NCI-H2029 (cell line): ENCODE measurements around the gene ZC3H15.

Source experiments
- DNase-seq: peaks from one replicate; lab custom pipeline; 2025; lab: John Stamatoyannopoulos, UW

ZC3H15 gene

GRCh38 chr2:186544255-186544675, 58.2 kb downstream of the ZC3H15 start:
- no peak for DNase-seq

DNA sequence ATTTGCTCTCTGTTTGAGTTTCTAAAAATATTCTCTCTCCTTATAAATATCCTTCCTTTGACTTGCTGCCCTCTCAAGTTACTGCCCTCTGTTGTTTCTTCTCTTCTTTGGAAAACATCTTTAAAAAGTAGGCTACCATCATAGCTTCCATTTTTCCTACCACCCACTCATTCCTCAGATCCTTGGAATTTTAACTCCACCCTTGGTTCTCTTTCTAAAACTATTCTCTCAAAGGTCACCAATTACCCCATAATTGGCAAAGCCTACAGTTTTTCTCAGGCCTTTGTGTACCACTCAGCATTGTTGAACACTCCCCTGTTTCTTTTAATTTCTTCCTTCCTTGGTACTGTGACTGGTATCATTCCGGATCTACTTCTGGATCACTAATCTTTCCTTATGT, 60.8 kb downstream of the ZC3H15 start:
- no peak for DNase-seq

DNA sequence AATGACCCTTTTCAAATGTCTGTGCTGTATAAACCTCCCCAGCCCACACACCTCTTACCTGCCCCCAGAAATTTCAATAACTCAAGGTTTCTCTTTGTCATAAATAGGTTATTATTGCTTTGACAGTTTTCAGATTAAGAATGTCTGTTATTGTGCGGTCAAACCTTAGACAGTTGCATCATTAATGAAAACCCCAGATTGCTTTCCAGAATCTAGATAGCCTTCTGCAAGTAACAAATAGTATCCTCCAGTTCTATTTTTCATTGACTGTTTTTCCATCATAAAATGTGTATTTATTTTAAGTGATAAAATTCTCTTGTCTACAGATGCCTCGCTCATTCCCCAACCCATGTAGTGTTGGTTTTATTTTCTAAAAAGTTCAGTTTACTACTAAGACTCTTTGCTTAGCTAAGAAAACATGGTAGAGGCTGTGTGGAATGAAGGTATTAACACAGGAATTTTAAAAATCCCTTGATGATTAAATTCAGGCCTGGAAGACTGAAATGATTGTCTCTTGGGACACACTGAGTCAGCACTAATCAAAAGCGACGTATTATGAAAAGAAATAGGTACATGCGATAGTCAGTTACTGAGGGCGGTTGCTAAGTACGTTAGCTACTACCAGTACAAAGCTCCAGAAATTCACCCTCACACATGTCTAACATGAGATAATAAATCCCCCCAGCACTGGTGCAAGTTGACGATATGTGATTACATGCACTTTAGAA, 65.4 kb downstream of the ZC3H15 start:
- no peak for DNase-seq

DNA sequence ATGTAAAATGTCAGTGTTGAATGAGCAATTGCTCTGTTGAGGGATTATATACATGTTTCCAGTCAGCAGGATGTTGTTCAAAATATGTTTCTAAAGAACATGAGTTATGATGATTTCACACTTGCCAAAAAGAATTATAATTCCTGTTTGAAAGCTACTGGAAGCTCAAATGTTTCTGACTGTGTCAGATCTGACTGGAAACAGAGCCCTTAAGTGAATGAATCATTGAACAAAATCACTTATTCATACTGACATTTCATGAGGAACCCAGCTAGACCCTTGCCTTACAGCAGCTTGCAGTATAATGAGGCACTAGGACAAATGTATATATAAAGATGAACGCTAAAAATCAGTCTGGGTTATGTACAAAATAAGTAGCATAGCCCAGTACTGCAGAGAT, 68.4 kb downstream of the ZC3H15 start:
- DNase-seq, result no peak

- no peak for DNase-seq
Observed at GRCh38 chr2:186554850-186555671, 69.0 kb downstream of the ZC3H15 start.

DNA sequence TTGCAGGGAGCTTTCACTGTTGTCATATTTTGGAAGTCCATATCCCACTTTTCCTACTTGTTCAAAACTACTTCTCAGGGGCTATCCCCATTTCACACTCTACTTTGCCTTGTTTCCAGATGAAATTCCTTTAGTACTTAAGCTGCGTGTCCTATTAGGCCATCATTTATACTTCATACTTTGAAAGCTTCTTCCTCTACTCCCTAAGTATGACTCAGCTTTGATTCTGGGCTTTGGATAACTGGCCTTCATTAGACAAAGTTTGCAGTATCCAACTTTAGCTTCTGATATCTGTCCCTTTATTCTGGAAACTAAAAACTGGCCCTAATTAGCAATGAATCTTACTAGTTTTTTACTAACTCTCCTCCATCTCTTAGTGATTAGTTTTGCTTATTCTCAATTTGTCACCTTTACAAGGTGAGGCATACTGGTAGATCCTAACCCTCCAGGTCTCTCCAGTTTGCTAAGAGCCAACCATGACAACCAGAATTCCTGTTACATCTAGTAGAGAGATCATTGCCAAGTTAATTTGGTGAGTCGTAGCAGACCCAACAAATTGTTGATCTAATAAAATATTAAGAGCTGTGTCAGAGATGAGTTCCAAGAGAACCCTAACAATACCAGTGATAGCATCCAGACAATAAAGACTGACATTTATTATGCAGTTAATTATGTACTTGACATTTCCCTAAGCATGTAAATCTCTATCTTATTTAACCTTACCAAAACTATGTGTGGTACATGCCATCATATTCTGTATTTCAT, 72.6 kb downstream of the ZC3H15 start:
- no peak for DNase-seq
